ENCODE data around the gene CIAO2B. TPM values are rescaled to one million over a fixed set of nuclear protein-coding genes. Genes with fewer than 3 reads are reported as not detected.

CIAO2B gene
- total RNA-seq, 1 experiment from 2014 or later, result 83.0 TPM

DNA sequence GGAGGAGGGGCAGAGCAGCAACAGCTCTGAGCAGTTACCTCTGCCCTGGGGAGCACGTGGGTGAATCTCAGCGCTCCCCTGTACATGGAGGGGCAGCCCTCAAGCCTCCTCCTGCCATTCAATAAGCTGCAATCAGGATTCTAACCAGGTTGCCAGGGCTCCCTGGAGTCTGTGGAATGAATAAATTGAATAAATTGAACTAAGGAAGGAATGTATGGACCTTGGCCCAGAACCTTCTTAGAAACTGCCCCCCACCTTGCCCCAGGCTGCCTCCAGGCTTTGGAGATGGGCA is 14.0 kb downstream of the CIAO2B start:
- Mint-ChIP-seq H3K4me1 (peaks cover 0 to under 1% of the 10 kb centered on the region in 2 experiments; a peak in 1 of 4 replicates), H3K36me3 (ENCODE audit: insufficient read depth in 1 of 3, low read depth in 3 of 3) (no peaks in the 10 kb centered on the region; a peak in 1 of 7 replicates), H3K9me3 (no peaks in the 10 kb centered on the region; a peak in 1 of 5 replicates), H3K4me3 (no peak overlapping the region), H3K27me3 (ENCODE audit: low read depth) (peaks cover 61% of the 10 kb centered on the region), H3K27ac (no peak overlapping the region)
- no peak overlapping the region for H2BK5ac ChIP-seq (ENCODE audit: insufficient read length, low read length)
- no peak overlapping the region for H3K18ac ChIP-seq (ENCODE audit: insufficient read length, low read depth, low read length)
- no peak overlapping the region for H3K4me2 ChIP-seq (ENCODE audit: insufficient read depth, insufficient read length, low read length)
- H3K23ac ChIP-seq (ENCODE audit: insufficient read length, low read depth, low read length), result no peak overlapping the region
- H3T11ph ChIP-seq (ENCODE audit: low read length), result no peak overlapping the region
- no peaks in the 10 kb centered on the region for H3K9me3 ChIP-seq (ENCODE audit: control insufficient read depth, low read depth, low read length)
- TF ChIP-seq, protein P1, sequence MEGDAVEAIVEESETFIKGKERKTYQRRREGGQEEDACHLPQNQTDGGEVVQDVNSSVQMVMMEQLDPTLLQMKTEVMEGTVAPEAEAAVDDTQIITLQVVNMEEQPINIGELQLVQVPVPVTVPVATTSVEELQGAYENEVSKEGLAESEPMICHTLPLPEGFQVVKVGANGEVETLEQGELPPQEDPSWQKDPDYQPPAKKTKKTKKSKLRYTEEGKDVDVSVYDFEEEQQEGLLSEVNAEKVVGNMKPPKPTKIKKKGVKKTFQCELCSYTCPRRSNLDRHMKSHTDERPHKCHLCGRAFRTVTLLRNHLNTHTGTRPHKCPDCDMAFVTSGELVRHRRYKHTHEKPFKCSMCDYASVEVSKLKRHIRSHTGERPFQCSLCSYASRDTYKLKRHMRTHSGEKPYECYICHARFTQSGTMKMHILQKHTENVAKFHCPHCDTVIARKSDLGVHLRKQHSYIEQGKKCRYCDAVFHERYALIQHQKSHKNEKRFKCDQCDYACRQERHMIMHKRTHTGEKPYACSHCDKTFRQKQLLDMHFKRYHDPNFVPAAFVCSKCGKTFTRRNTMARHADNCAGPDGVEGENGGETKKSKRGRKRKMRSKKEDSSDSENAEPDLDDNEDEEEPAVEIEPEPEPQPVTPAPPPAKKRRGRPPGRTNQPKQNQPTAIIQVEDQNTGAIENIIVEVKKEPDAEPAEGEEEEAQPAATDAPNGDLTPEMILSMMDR (conservative IDR thresholded peaks at IDR 0.05), result no peak
- no peak overlapping the region for H2AK5ac ChIP-seq (ENCODE audit: insufficient read length, low read length)
- no peak overlapping the region for H4K5ac ChIP-seq (ENCODE audit: insufficient read length, low read depth, low read length)
- H2BK120ac ChIP-seq (ENCODE audit: low read depth, low read length, poor library complexity, severe bottlenecking), result no peak overlapping the region
- no peak for DNase-seq
- H3K79me1 ChIP-seq (ENCODE audit: insufficient read depth, low read depth, low read length, poor library complexity, severe bottlenecking), result no peaks in the 10 kb centered on the region
- no peaks in the 10 kb centered on the region for H3K79me2 ChIP-seq (ENCODE audit: insufficient read depth, low read length)
- H3K27me3 ChIP-seq (ENCODE audit: insufficient read depth, low read length), result peaks cover 4% of the 10 kb centered on the region; the same call in 1 of the 2 replicates
- H4K20me1 ChIP-seq (ENCODE audit: control insufficient read depth, insufficient read depth, insufficient read length), result no peaks in the 10 kb centered on the region
- H3K14ac ChIP-seq (ENCODE audit: insufficient read depth, low read length), result no peak overlapping the region
- H3K27ac ChIP-seq (ENCODE audit: insufficient read length, low read depth, low read length), result no peak overlapping the region
- H3K56ac ChIP-seq (ENCODE audit: insufficient read length, low read depth, low read length), result no peak overlapping the region
- no peak overlapping the region for H4K8ac ChIP-seq (replicated peaks; ENCODE audit: insufficient read length, low read depth, low read length)
- no peaks in the 10 kb centered on the region for H3K4me1 ChIP-seq (ENCODE audit: insufficient read depth, low read length)
- peaks cover 2% of the 10 kb centered on the region for H3K23me2 ChIP-seq (ENCODE audit: insufficient read length, low read depth, low read length, poor library complexity, severe bottlenecking)
- H2AFZ ChIP-seq (ENCODE audit: low read length), result no peak overlapping the region
- H2BK12ac ChIP-seq (ENCODE audit: insufficient read length, low read depth, low read length), result no peak overlapping the region
- no CpG with 5 or more reads among the region's 2 CpGs for WGBS (ENCODE audit: extremely low coverage, insufficient read length, low lambda C conversion rate)
- no peak overlapping the region for H3K4ac ChIP-seq (ENCODE audit: low read depth, low read length)
- no peak overlapping the region for H3K9ac ChIP-seq (ENCODE audit: extremely low read depth, insufficient read length, low read length)
- no peak overlapping the region for H4K91ac ChIP-seq (ENCODE audit: insufficient read length, low read depth, low read length)
- H2BK20ac ChIP-seq (ENCODE audit: low read depth, low read length, poor library complexity, severe bottlenecking), result no peak overlapping the region
- H2BK15ac ChIP-seq (ENCODE audit: low read depth, low read length), result no peak overlapping the region
